GM18909 (cell line): ENCODE results near the gene DDX51.

ENCODE experiments used
- ATAC-seq: cut with Tn5 transposase; IDR thresholded peaks from one replicate; pipeline ENCODE4 v1.9.1; 2021; ENCODE audit warnings: mild to moderate bottlenecking; ENCODE audit not compliant: unreplicated experiment, poor library complexity

Gene DDX51

GRCh38 chr12:132144115-132144809 is at the start of gene DDX51, which contains the start of gene NOC4L:
Gene DDX51, minus strand, starts transcription at chr12:132144319. Its CDS starts 23 bp downstream, at chr12:132144296.
Gene NOC4L, plus strand, starts transcription at chr12:132144457. Its CDS starts 32 bp downstream, at chr12:132144489.
- peak; percentile 84 for ATAC-seq

- ATAC-seq, result no peak
Measured at GRCh38 chr12:132191715-132192553, 47.8 kb upstream of the DDX51 start.

GRCh38 chr12:132190834-132191500 is 46.8 kb upstream of the DDX51 start:
- ATAC-seq, result no peak

GRCh38 chr12:132190012-132190755 is 46.1 kb upstream of the DDX51 start:
- peak; percentile 22 for ATAC-seq

- peak; percentile 90 for ATAC-seq
Measured at GRCh38 chr12:132189378-132190011, 45.4 kb upstream of the DDX51 start.

- no peak for ATAC-seq
Measured at GRCh38 chr12:132188916-132189325, 44.8 kb upstream of the DDX51 start.

GRCh38 chr12:132188451-132188901 is 44.4 kb upstream of the DDX51 start:
- ATAC-seq, result no peak

GRCh38 chr12:132187646-132188450 is 43.7 kb upstream of the DDX51 start:
- ATAC-seq, result no peak

GRCh38 chr12:132186857-132187620 is 42.9 kb upstream of the DDX51 start:
- no peak for ATAC-seq

- ATAC-seq, result no peak
Measured at GRCh38 chr12:132186208-132186856, 42.2 kb upstream of the DDX51 start.

- no peak for ATAC-seq
Measured at GRCh38 chr12:132185705-132186104, 41.6 kb upstream of the DDX51 start.

GRCh38 chr12:132182711-132183365 is 38.7 kb upstream of the DDX51 start:
- ATAC-seq, result no peak

GRCh38 chr12:132182206-132182710 is 38.1 kb upstream of the DDX51 start:
- ATAC-seq, result no peak

GRCh38 chr12:132181570-132182200 is 37.6 kb upstream of the DDX51 start:
- no peak for ATAC-seq

- ATAC-seq, result no peak
Measured at GRCh38 chr12:132180648-132181546, 36.8 kb upstream of the DDX51 start.
